HepG2 (cell line): ENCODE results near the gene ANKDD1A. TPM values are rescaled to one million over a fixed set of nuclear protein-coding genes. Genes with fewer than 3 reads are reported as not detected.

Experiments
- ARID3A ChIP-seq: IDR thresholded peaks from 2 replicates; pipeline ENCODE4 v1.6.1; 2012; ENCODE audit warnings: low read depth, low read length, improper control_type of control experiment
- ARID5B ChIP-seq: IDR thresholded peaks from 2 replicates; pipeline ENCODE4 v1.4.0; 2020; ENCODE audit warnings: mild to moderate bottlenecking, missing genetic modification reagents
- HDAC1 ChIP-seq: sonication (generic); formaldehyde crosslinking; IDR thresholded peaks from 2 replicates; pipeline ENCODE4 v1.5.1; 2020; ENCODE audit warnings: mild to moderate bottlenecking, missing genetic modification reagents
- HNF1A ChIP-seq, 2 experiments: sonication (generic) in 1 of 2; formaldehyde crosslinking in 1 of 2; IDR thresholded peaks; 2 replicates each; pipeline versions ENCODE4 v1.4.0 to v1.6.1; 2016 to 2020; ENCODE audit warnings: borderline replicate concordance in 1 of 2, low read depth in 1 of 2, mild to moderate bottlenecking in 1 of 2, missing genetic modification reagents in 1 of 2
- NR2F2 ChIP-seq: IDR thresholded peaks from 2 replicates; pipeline ENCODE4 v1.6.1; 2012; ENCODE audit warnings: low read depth, inconsistent platforms, borderline replicate concordance
- NR2F6 ChIP-seq, 2 experiments: IDR thresholded peaks; 2 replicates each; pipeline ENCODE4 v1.6.1; 2016; ENCODE audit warnings: antibody characterized with exemption in 1 of 2, mild to moderate bottlenecking in 1 of 2
- NRL ChIP-seq: sonication (generic); formaldehyde crosslinking; IDR thresholded peaks from 2 replicates; pipeline ENCODE4 v1.5.0; 2020; ENCODE audit warnings: missing genetic modification reagents, mild to moderate bottlenecking, moderate library complexity, borderline replicate concordance
- RFX3 ChIP-seq: IDR thresholded peaks from 2 replicates; pipeline ENCODE4 v1.6.1; 2016; ENCODE audit warnings: missing biosample characterization, missing genetic modification reagents
- SMYD3 ChIP-seq: sonication (generic); formaldehyde crosslinking; IDR thresholded peaks from 2 replicates; pipeline ENCODE4 v1.8.1; 2023; ENCODE audit warnings: mild to moderate bottlenecking, missing genetic modification reagents
- SOX13 ChIP-seq, 3 experiments: fragments of 450-650 bp in 1 of 3; sonication (generic) in 1 of 3; formaldehyde crosslinking in 1 of 3; IDR thresholded peaks in 2 of 3; conservative IDR thresholded peaks in 1 of 3; 2 replicates each; pipeline versions ENCODE4 v1.5.0 to v1.6.1; 2016 to 2020; ENCODE audit warnings: antibody characterized with exemption in 1 of 3, mild to moderate bottlenecking in 1 of 3, missing compliant biosample characterization in 1 of 3, missing genetic modification reagents in 1 of 3, moderate library complexity in 1 of 3
- TARDBP ChIP-seq: sonication (generic); formaldehyde crosslinking; IDR thresholded peaks from 2 replicates; pipeline ENCODE4 v1.8.0; 2022; ENCODE audit warnings: mild to moderate bottlenecking, missing genetic modification reagents
- THAP11 ChIP-seq: IDR thresholded peaks from 2 replicates; pipeline ENCODE4 v1.6.1; 2016; ENCODE audit warnings: missing biosample characterization, missing genetic modification reagents
- ZNF275 ChIP-seq: sonication (generic); formaldehyde crosslinking; IDR thresholded peaks from 2 replicates; pipeline ENCODE4 v1.8.0; 2022; ENCODE audit warnings: missing genetic modification reagents, mild to moderate bottlenecking, inconsistent platforms, borderline replicate concordance
- ZNF776 ChIP-seq: sonication (generic); formaldehyde crosslinking; IDR thresholded peaks from 2 replicates; pipeline ENCODE4 v1.4.0; 2020; ENCODE audit warnings: mild to moderate bottlenecking, missing genetic modification reagents
- polyA plus RNA-seq, 8 experiments: library from polyadenylated mRNA; depleted of rRNA in 3 of 8; stranded (reverse) in 7 of 8; unstranded in 1 of 8; fragments of >200 nt; fragmentation: Illumina TruSeq in 4 of 8; extraction: Trizol in 4 of 8; gene quantifications; 2 replicates each; pipeline versions ENCODE4 v1.2.1 to v1.2.3, GENCODE V29; 2011 to 2016; ENCODE audit warnings: low read depth in 4 of 8, missing spikeins in 1 of 8, mixed read lengths in 1 of 8; ENCODE audit not compliant: insufficient read depth in 1 of 8
- total RNA-seq, 5 experiments: library from RNA; depleted of rRNA; stranded (reverse); fragments of >200 nt; fragmentation: Illumina TruSeq; extraction: Trizol; gene quantifications; 2 replicates each; pipeline ENCODE4 v1.2.3, GENCODE V29; 2016; ENCODE audit warnings: low read depth in 1 of 5
- TF ChIP-seq, protein P1 (sequence below): sonication (generic); formaldehyde crosslinking; IDR thresholded peaks from 2 replicates; pipeline ENCODE4 v1.9.0; 2022; ENCODE audit warnings: low read depth, missing genetic modification reagents

Gene ANKDD1A
- total and polyA plus RNA-seq, 2 of the 13 experiments (the other 11 are each of a cell fraction or from before 2014, with no cell fraction given) = 0.11 to 0.48 TPM

- TF ChIP-seq ZNF275 (no peak), RFX3 (no peak), SMYD3 (CRISPR knock-in tag) (no peak), NRL (CRISPR knock-in tag) (no peak), ARID5B (CRISPR knock-in tag) (peak; percentile 68), SOX13 (IDR thresholded peaks at IDR 0.05) (no peak), SOX13 (CRISPR knock-in tag; conservative IDR thresholded peaks at IDR 0.05 in 1 of 2, IDR thresholded peaks at IDR 0.05 in 1 of 2) (peak in 1 of 2 experiments; percentile 47; a peak in 2 of 4 replicates), ZNF776 (no peak), NR2F6 (IDR thresholded peaks at IDR 0.05) (no peak), NR2F6 (CRISPR knock-in tag; IDR thresholded peaks at IDR 0.05) (0 out of 2 replicates have a peak, but pooled peaks have one; percentile 15), HNF1A (IDR thresholded peaks at IDR 0.05; ENCODE audit: low read depth) (no peak), HNF1A (CRISPR knock-in tag; IDR thresholded peaks at IDR 0.05; ENCODE audit: borderline replicate concordance) (no peak), THAP11 (CRISPR knock-in tag) (no peak), ARID3A (peak; percentile 62; the same call in 1 of the 2 replicates), HDAC1 (CRISPR knock-in tag) (peak; percentile 39; the same call in 1 of the 2 replicates), NR2F2 (no peak), TARDBP (CRISPR knock-in tag) (0 out of 2 replicates have a peak, but pooled peaks have one; percentile 34)
- TF ChIP-seq, protein P1, sequence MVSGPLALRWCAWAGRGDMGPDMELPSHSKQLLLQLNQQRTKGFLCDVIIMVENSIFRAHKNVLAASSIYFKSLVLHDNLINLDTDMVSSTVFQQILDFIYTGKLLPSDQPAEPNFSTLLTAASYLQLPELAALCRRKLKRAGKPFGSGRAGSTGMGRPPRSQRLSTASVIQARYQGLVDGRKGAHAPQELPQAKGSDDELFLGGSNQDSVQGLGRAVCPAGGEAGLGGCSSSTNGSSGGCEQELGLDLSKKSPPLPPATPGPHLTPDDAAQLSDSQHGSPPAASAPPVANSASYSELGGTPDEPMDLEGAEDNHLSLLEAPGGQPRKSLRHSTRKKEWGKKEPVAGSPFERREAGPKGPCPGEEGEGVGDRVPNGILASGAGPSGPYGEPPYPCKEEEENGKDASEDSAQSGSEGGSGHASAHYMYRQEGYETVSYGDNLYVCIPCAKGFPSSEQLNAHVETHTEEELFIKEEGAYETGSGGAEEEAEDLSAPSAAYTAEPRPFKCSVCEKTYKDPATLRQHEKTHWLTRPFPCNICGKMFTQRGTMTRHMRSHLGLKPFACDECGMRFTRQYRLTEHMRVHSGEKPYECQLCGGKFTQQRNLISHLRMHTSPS = no peak
These were observed 26.5 kb downstream of the ANKDD1A start (continued) for GRCh38 chr15:64938192-64938591.
